Transverse colon (tissue), 4 donors: ENCODE results near the gene PSD. TPM values are rescaled to one million over a fixed set of nuclear protein-coding genes. Genes with fewer than 3 reads are reported as not detected.

Experiments
- DNase-seq: peaks from one replicate; pipeline ENCODE4 v3.0.0-alpha.2; 2019
- H3K27ac ChIP-seq, 4 donors: fragments of 200-600 bp; sonication (generic); 2 replicates each; pipeline ENCODE4 v1.5.1; 2016 to 2018; ENCODE audit warnings: inconsistent platforms in 4 of 4
- H3K27me3 ChIP-seq: fragments of 200-600 bp; sonication (generic); 2 replicates; pipeline ENCODE4 v1.5.1; 2017; ENCODE audit warnings: inconsistent platforms
- H3K36me3 ChIP-seq, 4 donors: fragments of 200-600 bp; sonication (generic); 2 replicates each; pipeline ENCODE4 v1.5.1; 2017 to 2019; ENCODE audit warnings: inconsistent platforms in 4 of 4
- H3K4me1 ChIP-seq, 4 donors: fragments of 200-600 bp; sonication (generic); 2 replicates each; pipeline ENCODE4 v1.5.1; 2017 to 2020; ENCODE audit warnings: inconsistent platforms in 4 of 4
- H3K4me3 ChIP-seq, 4 donors: fragments of 200-600 bp; sonication (generic); 1 replicate in 1 of 4; 2 replicates in 3 of 4; pipeline versions ENCODE4 v1.5.1 to v1.6.1; 2017 to 2019; ENCODE audit warnings: inconsistent platforms in 4 of 4
- H3K9me3 ChIP-seq, 2 donors: fragments of 200-600 bp; sonication (generic); 2 replicates each; pipeline ENCODE4 v1.5.1; 2017 to 2019; ENCODE audit warnings: inconsistent platforms in 2 of 2
- EP300 ChIP-seq: sonication (generic); formaldehyde crosslinking; IDR thresholded peaks from one replicate; pipeline ENCODE4 v1.6.1; 2017; ENCODE audit warnings: antibody characterized with exemption, low read depth
- POLR2A ChIP-seq: fragments of 450-650 bp; IDR thresholded peaks from one replicate; pipeline ENCODE4 v1.6.1; 2016; ENCODE audit warnings: antibody characterized with exemption, mild to moderate bottlenecking, moderate library complexity
- POLR2AphosphoS5 ChIP-seq, 3 donors: sonication (generic); formaldehyde crosslinking; IDR thresholded peaks; one replicate each; pipeline ENCODE4 v1.6.1; 2016; ENCODE audit warnings: antibody characterized with exemption in 3 of 3
- WGBS, 2 donors: methylation state at CpG; one replicate each; pipeline ENCODE4 v1.1.5; 2018; ENCODE audit warnings: low coverage in 1 of 2; 5-methylcytosine and 5-hydroxymethylcytosine counted together
- in situ Hi-C, 4 donors: fragments of 200-750 bp; cut with MboI; loops; one replicate each; pipeline versions ENCODE4 v1.15.0 to v1.15.1; 2017; ENCODE audit warnings: low sequenced_read_pairs in 3 of 4, low pct_ligation_motif_present in 1 of 4, low pct_unique_long_range_greater_than_20kb in 1 of 4
- intact Hi-C: fragments of 100-400 bp; cut with DNase I; formaldehyde crosslinking; loops from one replicate; pipeline ENCODE4 v1.15.1; 2023; ENCODE audit warnings: low total_unique reads
- small RNA-seq, 4 donors: library from RNA; depleted of rRNA; stranded (forward); fragments of <200 nt; gene quantifications; one replicate each; pipeline ENCODE3, GENCODE V24; 2016
- total RNA-seq, 4 donors: library from RNA; depleted of rRNA; stranded (reverse); fragments of >200 nt; gene quantifications; one replicate each; pipeline ENCODE4 v1.1.0, GENCODE V29; 2016
- TF ChIP-seq, protein P1 (sequence below), 5 experiments: fragments of 200-600 bp in 3 of 5; fragments of 450-650 bp in 2 of 5; sonication (generic) in 3 of 5; IDR thresholded peaks; 1 replicate in 2 of 5; 2 replicates in 3 of 5; pipeline ENCODE4 v1.5.1; 2016 to 2017; ENCODE audit warnings: antibody characterized with exemption in 5 of 5, inconsistent platforms in 3 of 5, mild to moderate bottlenecking in 2 of 5, moderate library complexity in 1 of 5

PSD gene
- total RNA-seq, 4 donors from 2014 or later = 38.9 to 56.1 (median 49.4) TPM

DNA sequence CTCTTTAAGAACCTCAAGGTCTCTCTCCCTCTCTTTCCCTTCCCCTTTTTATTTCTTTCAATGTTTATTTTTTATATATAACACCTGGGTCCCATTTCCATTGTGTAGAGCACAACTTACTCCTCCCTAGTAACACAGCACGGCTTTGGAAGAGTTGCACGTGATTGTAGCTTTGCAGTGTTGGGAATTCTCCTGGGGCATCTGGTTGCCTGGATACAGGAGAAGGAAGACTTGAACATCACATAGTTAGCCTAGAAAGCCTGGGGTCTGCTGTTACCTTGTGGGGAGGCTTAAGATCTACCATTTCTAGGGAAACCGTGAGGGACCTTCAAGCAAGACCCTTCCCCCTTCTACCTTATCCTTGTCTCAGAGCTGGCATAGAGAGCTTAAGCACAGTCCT, 64.1 kb downstream of the PSD start:
- Histone ChIP-seq H3K36me3 (peaks cover 0 to 57% (median 22%) of the 10 kb centered on the region in 4 donors), H3K9me3 (no peaks in the 10 kb centered on the region), H3K4me1 (no peaks in the 10 kb centered on the region), H3K27me3 (no peaks in the 10 kb centered on the region), H3K27ac (no peak overlapping the region), H3K4me3 (no peak overlapping the region)
- DNase-seq = no peak
- 88 to 100% methylated on average over 2 to 3 of the region's 3 CpGs for WGBS, 2 donors
- intact Hi-C loops (no loop called here), in situ Hi-C loops (loop anchor here in 3 of 4 donors (5.0 to 10.0 kb wide), 2 partner anchors 127 to 130 kb away; partner anchors contain the start of gene ELOVL3 (in 3 of the 3))
- TF ChIP-seq, protein P1, sequence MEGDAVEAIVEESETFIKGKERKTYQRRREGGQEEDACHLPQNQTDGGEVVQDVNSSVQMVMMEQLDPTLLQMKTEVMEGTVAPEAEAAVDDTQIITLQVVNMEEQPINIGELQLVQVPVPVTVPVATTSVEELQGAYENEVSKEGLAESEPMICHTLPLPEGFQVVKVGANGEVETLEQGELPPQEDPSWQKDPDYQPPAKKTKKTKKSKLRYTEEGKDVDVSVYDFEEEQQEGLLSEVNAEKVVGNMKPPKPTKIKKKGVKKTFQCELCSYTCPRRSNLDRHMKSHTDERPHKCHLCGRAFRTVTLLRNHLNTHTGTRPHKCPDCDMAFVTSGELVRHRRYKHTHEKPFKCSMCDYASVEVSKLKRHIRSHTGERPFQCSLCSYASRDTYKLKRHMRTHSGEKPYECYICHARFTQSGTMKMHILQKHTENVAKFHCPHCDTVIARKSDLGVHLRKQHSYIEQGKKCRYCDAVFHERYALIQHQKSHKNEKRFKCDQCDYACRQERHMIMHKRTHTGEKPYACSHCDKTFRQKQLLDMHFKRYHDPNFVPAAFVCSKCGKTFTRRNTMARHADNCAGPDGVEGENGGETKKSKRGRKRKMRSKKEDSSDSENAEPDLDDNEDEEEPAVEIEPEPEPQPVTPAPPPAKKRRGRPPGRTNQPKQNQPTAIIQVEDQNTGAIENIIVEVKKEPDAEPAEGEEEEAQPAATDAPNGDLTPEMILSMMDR (IDR thresholded peaks at IDR 0.05) = no peak
- TF ChIP-seq POLR2A (no peak), EP300 (no peak), POLR2AphosphoS5 (IDR thresholded peaks at IDR 0.05) (no peak)

Small RNA genes within 50 kb of the gene (small RNA-seq; reads per million reads assigned to genes)
- gene MIR146B = 2,900 to 6,899 (median 5,328) reads per million in 4 donors

Other genes with a start within 250 kb of the PSD start
- not detected for gene ELOVL3, start 192.5 kb downstream of the PSD start, total RNA-seq
- not detected for gene PITX3, start 177.3 kb downstream of the PSD start, total RNA-seq
- 10 to 100 TPM; 60.5 to 97.6 (median 67.5) TPM for gene GBF1, start 173.3 kb downstream of the PSD start, total RNA-seq
- gene NFKB2, start 23.1 kb downstream of the PSD start, total RNA-seq = 10 to 100 TPM in 3 of 4 donors, 1 to 10 TPM in 1; 4.4 to 24.5 (median 17.8) TPM
- gene FBXL15, start 2.1 kb upstream of the PSD start, total RNA-seq = 10 to 100 TPM; 16.7 to 56.3 (median 46.0) TPM
- gene CUEDC2, start 13.8 kb upstream of the PSD start, total RNA-seq = 10 to 100 TPM in 3 of 4 donors, 1 to 10 TPM in 1; 5.2 to 35.2 (median 33.5) TPM
- 10 to 100 TPM in 1 of 4 donors, 1 to 10 TPM in 1, under 1 TPM in 2; 0.48 to 34.4 (median 1.1) TPM for gene C10orf95, start 32.8 kb upstream of the PSD start, total RNA-seq
- gene ACTR1A, start 83.9 kb upstream of the PSD start, total RNA-seq = 10 to 100 TPM; 49.7 to 90.8 (median 79.4) TPM
- gene SUFU, start 85.2 kb upstream of the PSD start, total RNA-seq = 10 to 100 TPM in 1 of 4 donors, 1 to 10 TPM in 3; 5.4 to 13.8 (median 6.6) TPM
- gene TRIM8, start 225.7 kb upstream of the PSD start, total RNA-seq = 100 to 1,000 TPM in 1 of 4 donors, 10 to 100 TPM in 3; 59.1 to 108 (median 66.8) TPM